ENCODE measurements around the gene FER. TPM values are rescaled to one million over a fixed set of nuclear protein-coding genes. Genes with fewer than 3 reads are reported as not detected.
"Not testable (repeated sequence)": the region's sequence is repeated elsewhere in the genome, so short reads cannot be mapped to it uniquely, and the experiment has no call there.

The FER gene
- total RNA-seq, 2 donors from 2014 or later, result 9.8 to 15.1 TPM

GRCh38 chr5:108822211-108822947 lies 74.7 kb downstream of the FER start:
- no peaks in the 10 kb centered on the region for H3K36me3 Mint-ChIP-seq (ENCODE audit: low read depth)
- no peaks in the 10 kb centered on the region for H3K9me3 ChIP-seq (ENCODE audit: control insufficient read depth, low read length, poor library complexity, severe bottlenecking)
- no peaks in the 10 kb centered on the region for H3K27me3 Mint-ChIP-seq
- no peak overlapping the region for H3K4me3 Mint-ChIP-seq
- no peak for DNase-seq
- no peaks in the 10 kb centered on the region for H3K4me1 Mint-ChIP-seq
- H3K27ac Mint-ChIP-seq, result no peak overlapping the region
- ATAC-seq, result no peak

DNA sequence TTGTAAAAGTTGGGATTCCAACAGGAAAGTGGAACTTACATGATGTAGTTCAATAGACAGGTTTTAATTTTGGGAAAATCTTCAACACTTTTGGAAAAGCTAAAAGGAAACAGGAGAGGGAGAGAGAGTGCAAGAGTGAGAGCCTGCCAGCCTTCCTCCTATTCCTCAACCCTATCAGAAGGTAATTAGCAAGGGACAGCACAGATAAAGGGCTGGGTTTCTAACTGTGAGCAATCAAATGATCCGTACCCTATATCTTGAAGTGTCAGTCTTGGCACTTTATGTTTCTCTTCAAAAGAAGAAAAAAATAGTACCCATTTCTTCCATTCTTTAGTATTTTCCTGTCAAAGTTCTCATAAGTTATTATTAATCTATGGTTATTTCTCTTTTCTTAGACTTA lies 79.4 kb downstream of the FER start:
- Mint-ChIP-seq H3K4me3 (no peak overlapping the region), H3K27me3 (no peaks in the 10 kb centered on the region), H3K36me3 (ENCODE audit: low read depth) (no peaks in the 10 kb centered on the region), H3K27ac (no peak overlapping the region), H3K4me1 (no peaks in the 10 kb centered on the region)
- ATAC-seq (no peak), DNase-seq (no peak)
- no peaks in the 10 kb centered on the region for H3K9me3 ChIP-seq (ENCODE audit: control insufficient read depth, low read length, poor library complexity, severe bottlenecking)

- Mint-ChIP-seq H3K27ac (no peak overlapping the region), H3K27me3 (no peaks in the 10 kb centered on the region), H3K36me3 (ENCODE audit: low read depth) (no peaks in the 10 kb centered on the region), H3K4me3 (no peak overlapping the region), H3K4me1 (no peaks in the 10 kb centered on the region)
- DNase-seq, result no peak
- no peaks in the 10 kb centered on the region for H3K9me3 ChIP-seq (ENCODE audit: control insufficient read depth, low read length, poor library complexity, severe bottlenecking)
- ATAC-seq, result no peak
Measured at GRCh38 chr5:108830705-108831276, 83.1 kb downstream of the FER start.

DNA sequence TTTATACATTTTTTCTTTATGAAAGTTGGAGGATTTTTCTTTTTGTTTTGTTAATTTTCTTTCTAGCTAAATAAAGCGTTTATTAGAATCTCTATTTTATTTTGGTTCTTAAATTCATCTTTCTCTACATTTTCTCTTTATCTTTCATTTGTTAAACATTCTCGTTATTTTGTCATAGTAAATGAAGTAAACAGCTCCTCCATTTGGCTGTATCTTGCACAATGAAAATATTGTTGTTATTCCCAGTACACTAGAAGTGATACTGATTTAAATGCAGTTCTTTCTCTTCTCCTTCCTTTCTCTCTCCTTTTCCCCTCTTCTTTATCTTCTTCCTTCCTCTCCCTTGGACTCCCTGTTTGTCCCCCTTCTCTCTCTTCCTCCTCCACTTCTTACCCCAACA lies 88.8 kb downstream of the FER start:
- no peaks in the 10 kb centered on the region for H3K27me3 Mint-ChIP-seq
- H3K9me3 ChIP-seq (ENCODE audit: control insufficient read depth, low read length, poor library complexity, severe bottlenecking), result no peaks in the 10 kb centered on the region
- no peak for DNase-seq
- H3K27ac Mint-ChIP-seq, result no peak overlapping the region
- H3K4me3 Mint-ChIP-seq, result no peak overlapping the region
- no peak for ATAC-seq
- H3K4me1 Mint-ChIP-seq, result peaks cover 2% of the 10 kb centered on the region
- peaks cover 4% of the 10 kb centered on the region for H3K36me3 Mint-ChIP-seq (ENCODE audit: low read depth)

DNA sequence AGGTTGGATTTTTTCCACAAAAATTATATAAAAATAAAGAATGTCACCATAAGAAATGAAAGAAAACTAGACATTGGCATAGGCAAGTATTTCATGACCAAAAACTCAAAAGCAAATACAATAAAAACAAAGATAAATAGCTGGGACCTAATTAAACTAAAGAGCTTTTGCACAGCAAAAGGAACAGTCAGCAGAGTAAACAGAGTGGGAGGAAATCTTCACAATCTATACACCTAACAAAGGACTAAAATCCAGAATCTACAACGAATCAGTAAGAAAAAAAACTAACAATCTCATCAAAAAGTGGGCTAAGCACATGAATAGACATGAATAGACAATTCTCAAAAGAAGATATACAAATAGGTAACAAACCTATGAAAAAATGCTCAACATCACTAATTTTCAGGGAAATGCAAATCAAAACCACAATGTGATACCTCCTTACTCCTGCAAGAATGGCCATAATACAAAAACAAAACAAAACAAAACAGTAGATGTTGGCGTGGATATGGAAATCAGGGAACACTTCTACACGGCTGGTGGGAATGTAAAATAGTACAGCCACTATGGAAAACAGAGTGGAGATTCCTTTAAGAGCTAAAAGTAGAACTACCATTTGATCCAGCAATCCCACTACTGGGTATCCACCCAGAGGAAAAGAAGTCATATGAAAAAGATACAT lies 94.7 kb downstream of the FER start:
- not testable (repeated sequence) for H3K36me3 Mint-ChIP-seq (ENCODE audit: low read depth); H3K4me3 Mint-ChIP-seq; H3K27ac Mint-ChIP-seq; H3K9me3 ChIP-seq (ENCODE audit: control insufficient read depth, low read length, poor library complexity, severe bottlenecking); H3K27me3 Mint-ChIP-seq; H3K4me1 Mint-ChIP-seq; DNase-seq; ATAC-seq

DNA sequence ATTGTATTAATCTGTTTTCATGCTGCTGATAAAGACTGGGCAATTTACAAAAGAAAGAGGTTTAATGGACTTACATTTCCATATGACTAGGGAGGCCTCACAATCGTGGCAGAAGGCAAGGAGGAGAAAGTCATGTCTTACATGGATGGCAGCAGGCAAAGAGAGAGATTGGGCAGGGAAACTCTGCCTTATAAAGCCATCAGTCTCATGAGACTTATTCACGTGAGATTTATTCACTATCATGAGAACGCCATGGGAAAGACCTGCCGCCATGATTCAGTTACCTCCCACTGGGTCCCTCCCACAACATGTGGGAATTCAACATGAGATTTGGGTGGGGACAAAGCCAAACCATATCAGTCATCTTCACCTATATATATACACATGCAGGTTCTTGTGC lies 103.4 kb downstream of the FER start:
- H3K36me3 Mint-ChIP-seq (ENCODE audit: low read depth); H3K27me3 Mint-ChIP-seq; H3K9me3 ChIP-seq (ENCODE audit: control insufficient read depth, low read length, poor library complexity, severe bottlenecking); DNase-seq; H3K4me1 Mint-ChIP-seq; H3K27ac Mint-ChIP-seq; H3K4me3 Mint-ChIP-seq; ATAC-seq: not testable (repeated sequence)

DNA sequence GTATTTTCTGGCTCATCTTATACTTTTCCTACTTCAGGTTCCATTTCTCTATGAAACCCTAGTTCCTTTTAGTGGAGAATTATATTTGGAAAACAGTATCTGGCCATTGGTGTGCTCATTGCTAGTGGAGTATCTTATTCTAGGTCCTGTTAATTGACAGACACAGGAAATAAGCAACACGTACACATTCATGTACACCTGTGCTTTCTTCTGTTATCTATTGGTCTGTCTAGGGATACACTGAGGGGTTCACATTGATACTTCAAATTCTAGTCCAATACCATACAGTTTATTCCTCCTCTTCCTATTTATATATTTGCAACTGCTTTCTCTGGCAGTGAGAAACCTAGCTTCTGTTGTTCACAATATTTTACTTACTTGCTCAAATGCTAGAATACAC lies 110.2 kb downstream of the FER start:
- no peaks in the 10 kb centered on the region for H3K36me3 Mint-ChIP-seq (ENCODE audit: low read depth)

DNA sequence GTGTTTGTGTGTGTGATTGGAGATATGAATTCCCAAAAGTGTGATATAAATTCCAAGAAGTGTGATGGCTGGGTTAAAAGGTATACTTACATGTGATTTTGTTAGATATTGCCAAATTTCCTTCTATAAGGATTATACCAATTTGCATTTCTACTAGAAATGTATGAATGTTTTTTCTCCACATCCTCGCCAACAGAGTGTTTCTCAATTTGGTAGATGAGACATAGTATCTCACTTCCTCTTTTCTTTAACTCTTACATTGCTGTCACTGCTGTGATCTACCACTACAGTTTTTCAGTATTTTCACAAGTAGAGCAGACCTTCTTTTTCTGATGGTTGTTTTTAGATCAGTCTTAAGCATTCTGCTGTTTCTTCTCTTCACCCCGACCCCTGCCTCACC lies 111.3 kb downstream of the FER start:
- no peak overlapping the region for H3K27ac Mint-ChIP-seq
- H3K4me1 Mint-ChIP-seq, result peaks cover 7% of the 10 kb centered on the region
- no peaks in the 10 kb centered on the region for H3K9me3 ChIP-seq (ENCODE audit: control insufficient read depth, low read length, poor library complexity, severe bottlenecking)
- no peak overlapping the region for H3K4me3 Mint-ChIP-seq
- DNase-seq (no peak), ATAC-seq (no peak)
- H3K36me3 Mint-ChIP-seq (ENCODE audit: low read depth), result no peaks in the 10 kb centered on the region
- H3K27me3 Mint-ChIP-seq, result no peaks in the 10 kb centered on the region

More for the DNA sequence above, 110.2 kb downstream of the FER start:
- Mint-ChIP-seq H3K27ac (no peak overlapping the region), H3K4me1 (peaks cover 7% of the 10 kb centered on the region), H3K27me3 (no peaks in the 10 kb centered on the region), H3K4me3 (no peak overlapping the region)
- no peaks in the 10 kb centered on the region for H3K9me3 ChIP-seq (ENCODE audit: control insufficient read depth, low read length, poor library complexity, severe bottlenecking)
- DNase-seq (no peak), ATAC-seq (no peak)

- H3K4me1 Mint-ChIP-seq, result peaks cover 4% of the 10 kb centered on the region
- ATAC-seq (no peak), DNase-seq (no peak)
- H3K36me3 Mint-ChIP-seq (ENCODE audit: low read depth), result no peaks in the 10 kb centered on the region
- no peaks in the 10 kb centered on the region for H3K27me3 Mint-ChIP-seq
- H3K4me3 Mint-ChIP-seq, result no peak overlapping the region
- no peak overlapping the region for H3K27ac Mint-ChIP-seq
- H3K9me3 ChIP-seq (ENCODE audit: control insufficient read depth, low read length, poor library complexity, severe bottlenecking), result no peaks in the 10 kb centered on the region
Measured at GRCh38 chr5:108862211-108862610, 114.5 kb downstream of the FER start.

DNA sequence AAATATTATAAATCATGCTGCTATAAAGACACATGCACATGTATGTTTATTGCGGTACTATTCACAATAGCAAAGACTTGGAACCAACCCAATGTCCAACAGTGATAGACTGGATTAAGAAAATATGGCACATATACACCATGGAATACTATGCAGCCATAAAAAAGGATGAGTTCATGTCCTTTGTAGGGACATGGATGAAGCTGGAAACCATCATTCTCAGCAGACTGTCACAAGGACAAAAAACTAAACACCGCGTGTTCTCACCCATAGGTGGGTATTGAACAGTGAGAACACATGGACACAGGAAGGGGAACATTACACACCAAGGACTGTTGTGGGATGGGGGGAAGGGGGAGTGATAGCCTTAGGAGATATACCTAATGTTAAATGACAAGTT lies 118.4 kb downstream of the FER start:
- ATAC-seq; DNase-seq; H3K4me3 Mint-ChIP-seq; H3K27ac Mint-ChIP-seq; H3K4me1 Mint-ChIP-seq; H3K27me3 Mint-ChIP-seq; H3K36me3 Mint-ChIP-seq (ENCODE audit: low read depth); H3K9me3 ChIP-seq (ENCODE audit: control insufficient read depth, low read length, poor library complexity, severe bottlenecking): not testable (repeated sequence)

DNA sequence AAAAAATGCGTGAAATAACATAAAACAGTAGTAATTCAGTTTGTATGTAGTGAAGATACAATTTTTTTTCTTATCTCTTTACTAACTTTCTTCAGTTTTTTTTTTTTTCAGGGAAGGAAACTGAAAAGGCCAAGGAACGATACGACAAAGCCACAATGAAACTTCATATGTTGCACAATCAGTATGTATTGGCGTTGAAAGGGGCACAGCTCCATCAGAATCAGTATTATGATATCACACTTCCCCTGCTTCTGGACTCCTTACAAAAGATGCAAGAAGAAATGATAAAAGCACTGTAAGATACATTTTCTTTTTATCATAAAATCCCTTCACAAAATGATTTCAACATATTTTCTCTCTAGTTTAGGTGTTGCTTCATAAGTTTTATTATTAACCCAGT lies 120.0 kb downstream of the FER start:
- Mint-ChIP-seq H3K36me3 (ENCODE audit: low read depth) (no peaks in the 10 kb centered on the region), H3K27ac (no peak overlapping the region), H3K27me3 (no peaks in the 10 kb centered on the region), H3K4me1 (no peaks in the 10 kb centered on the region), H3K4me3 (no peak overlapping the region)
- no peak for ATAC-seq
- no peak for DNase-seq
- no peaks in the 10 kb centered on the region for H3K9me3 ChIP-seq (ENCODE audit: control insufficient read depth, low read length, poor library complexity, severe bottlenecking)

- ATAC-seq, result no peak
- no peaks in the 10 kb centered on the region for H3K27me3 Mint-ChIP-seq
- no peaks in the 10 kb centered on the region for H3K36me3 Mint-ChIP-seq (ENCODE audit: low read depth)
- no peaks in the 10 kb centered on the region for H3K4me1 Mint-ChIP-seq
- no peak for DNase-seq
- H3K4me3 Mint-ChIP-seq, result no peak overlapping the region
- no peak overlapping the region for H3K27ac Mint-ChIP-seq
- H3K9me3 ChIP-seq (ENCODE audit: control insufficient read depth, low read length, poor library complexity, severe bottlenecking), result no peaks in the 10 kb centered on the region
Measured at GRCh38 chr5:108869066-108869465, 121.4 kb downstream of the FER start.

GRCh38 chr5:108876451-108876850 lies 128.8 kb downstream of the FER start:
- Mint-ChIP-seq H3K27me3 (no peaks in the 10 kb centered on the region), H3K4me3 (no peak overlapping the region), H3K4me1 (no peaks in the 10 kb centered on the region), H3K27ac (no peak overlapping the region), H3K36me3 (ENCODE audit: low read depth) (no peaks in the 10 kb centered on the region)
- ATAC-seq, result no peak
- DNase-seq, result no peak
- H3K9me3 ChIP-seq (ENCODE audit: control insufficient read depth, low read length, poor library complexity, severe bottlenecking), result no peaks in the 10 kb centered on the region

DNA sequence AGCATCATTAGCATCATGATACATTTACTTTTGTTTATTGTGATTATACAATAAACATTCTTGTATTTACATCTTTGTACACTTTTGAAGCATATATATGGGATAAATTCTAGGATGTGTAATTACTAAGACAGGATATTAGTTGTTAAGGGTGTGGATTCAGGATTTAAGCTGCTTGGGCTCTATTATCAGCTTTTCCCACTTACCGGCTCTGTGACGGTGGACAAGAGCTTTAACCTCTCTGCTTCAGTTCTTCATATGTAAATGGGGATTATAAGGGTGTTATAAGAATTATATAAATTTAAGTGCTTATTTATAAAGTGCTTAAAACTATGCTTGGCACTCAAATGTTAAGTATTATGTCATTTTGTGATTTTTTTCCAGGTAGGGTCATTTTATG lies 131.1 kb downstream of the FER start:
- H3K27me3 Mint-ChIP-seq, result no peaks in the 10 kb centered on the region
- no peaks in the 10 kb centered on the region for H3K4me1 Mint-ChIP-seq

More for the DNA sequence above, 131.1 kb downstream of the FER start:
- H3K27ac Mint-ChIP-seq, result no peak overlapping the region
- no peak for ATAC-seq
- DNase-seq, result no peak
- no peak overlapping the region for H3K4me3 Mint-ChIP-seq
- no peaks in the 10 kb centered on the region for H3K9me3 ChIP-seq (ENCODE audit: control insufficient read depth, low read length, poor library complexity, severe bottlenecking)
- H3K36me3 Mint-ChIP-seq (ENCODE audit: low read depth), result no peaks in the 10 kb centered on the region
